K562 (cell line): ENCODE data around the gene LDB1. TPM values are rescaled to one million over a fixed set of nuclear protein-coding genes. Genes with fewer than 3 reads are reported as not detected.
A peak's percentile ranks its signal among the peaks of the same experiment; 100 is the strongest.

ENCODE experiments used
- ARID3A ChIP-seq: IDR thresholded peaks from 2 replicates; pipeline ENCODE4 v1.6.1; 2012; ENCODE audit warnings: low read depth, low read length, improper control_type of control experiment, borderline replicate concordance
- C11orf30 ChIP-seq: fragments of 450-650 bp; IDR thresholded peaks from 2 replicates; pipeline ENCODE4 v1.6.1; 2016; ENCODE audit warnings: low read depth, mild to moderate bottlenecking
- CSDE1 ChIP-seq, 2 experiments: fragments of 450-650 bp; IDR thresholded peaks; 2 replicates each; pipeline ENCODE4 v1.6.1; 2016; ENCODE audit warnings: mild to moderate bottlenecking in 1 of 2
- FOXP1 ChIP-seq: sonication (generic); formaldehyde crosslinking; IDR thresholded peaks from 2 replicates; pipeline ENCODE4 v1.8.0; 2022; ENCODE audit warnings: mild to moderate bottlenecking, missing genetic modification reagents
- GATAD2B ChIP-seq: fragments of 450-650 bp; IDR thresholded peaks from 2 replicates; pipeline ENCODE4 v1.6.1; 2017; ENCODE audit warnings: mild to moderate bottlenecking, borderline replicate concordance
- HDAC1 ChIP-seq, 2 experiments: fragments of 450-650 bp; IDR thresholded peaks; 2 replicates each; pipeline ENCODE4 v1.6.1; 2016 to 2017; ENCODE audit warnings: inconsistent platforms in 1 of 2, mild to moderate bottlenecking in 1 of 2, moderate library complexity in 1 of 2
- KLF6 ChIP-seq: fragments of 250-450 bp; sonication (Bioruptor Pico); IDR thresholded peaks from 2 replicates; pipeline ENCODE4 v1.4.0; 2020; ENCODE audit warnings: mild to moderate bottlenecking, moderate library complexity, borderline replicate concordance
- MXD1 ChIP-seq: fragments of 250-450 bp; sonication (Bioruptor Pico); IDR thresholded peaks from 2 replicates; pipeline ENCODE4 v1.8.0; 2021; ENCODE audit warnings: borderline replicate concordance, mild to moderate bottlenecking, moderate library complexity; ENCODE audit not compliant: poor library complexity, severe bottlenecking
- NFE2 ChIP-seq: IDR thresholded peaks from 2 replicates; pipeline ENCODE4 v1.6.1; 2014; ENCODE audit warnings: antibody characterized with exemption, low read depth
- NONO ChIP-seq, 2 experiments: fragments of 200-400 bp in 1 of 2; fragments of 450-650 bp in 1 of 2; formaldehyde crosslinking in 1 of 2; IDR thresholded peaks; 2 replicates each; pipeline ENCODE4 v1.6.1; 2017; ENCODE audit warnings: low read depth in 2 of 2, mild to moderate bottlenecking in 2 of 2, moderate library complexity in 2 of 2, low read length in 1 of 2
- PHTF2 ChIP-seq: fragments of 250-450 bp; sonication (Bioruptor Pico); IDR thresholded peaks from 2 replicates; pipeline ENCODE4 v1.5.0; 2021; ENCODE audit warnings: mild to moderate bottlenecking
- TARDBP ChIP-seq: fragments of 450-650 bp; IDR thresholded peaks from 2 replicates; pipeline ENCODE4 v1.6.1; 2016
- TEAD1 ChIP-seq, 2 experiments: fragments of 450-650 bp in 1 of 2; sonication (generic) in 1 of 2; formaldehyde crosslinking; IDR thresholded peaks; 2 replicates each; pipeline versions ENCODE4 v1.4.0 to v1.8.0; 2020 to 2022; ENCODE audit warnings: mild to moderate bottlenecking in 2 of 2, missing genetic modification reagents in 1 of 2
- ZBTB33 ChIP-seq: sonication (generic); formaldehyde crosslinking; IDR thresholded peaks from 2 replicates; pipeline ENCODE4 v1.8.1; 2023; ENCODE audit warnings: mild to moderate bottlenecking, missing genetic modification reagents
- ZFP91 ChIP-seq: sonication (generic); formaldehyde crosslinking; IDR thresholded peaks from 2 replicates; pipeline ENCODE4 v1.8.0; 2022; ENCODE audit warnings: mild to moderate bottlenecking, missing genetic modification reagents
- ZNF766 ChIP-seq: fragments of 200-800 bp; sonication (Bioruptor generic); conservative IDR thresholded peaks from 2 replicates; pipeline ENCODE4 v1.6.1; 2016; ENCODE audit warnings: missing genetic modification characterization, missing compliant biosample characterization
- polyA plus RNA-seq, 8 experiments: library from polyadenylated mRNA; depleted of rRNA in 4 of 8; stranded (reverse) in 5 of 8; unstranded in 3 of 8; fragments of >200 nt; fragmentation: Nextera tagmentation in 2 of 8; fragmentation: Illumina TruSeq in 1 of 8; extraction: Ambion mirVana in 2 of 8; extraction: Trizol in 1 of 8; gene quantifications; 2 replicates each; pipeline versions ENCODE4 v1.2.1 to v1.2.3, GENCODE V29; 2011 to 2014; ENCODE audit warnings: inconsistent platforms in 1 of 8, missing spikeins in 1 of 8
- total RNA-seq, 7 experiments: library from RNA; depleted of rRNA in 6 of 7; stranded (reverse); fragments of >200 nt in 6 of 7; fragmentation: Illumina TruSeq in 2 of 7; extraction: Trizol in 2 of 7; gene quantifications; 2 replicates each; pipeline versions ENCODE4 v1.2.1 to v1.2.3, GENCODE V29; 2011 to 2021; ENCODE audit warnings: low replicate concordance in 1 of 7

Gene LDB1
- total and polyA plus RNA-seq, 9 of the 15 experiments (the other 6 are each of a cell fraction or from before 2014, with no cell fraction given) = 1.9 to 137 (median 105) TPM

DNA sequence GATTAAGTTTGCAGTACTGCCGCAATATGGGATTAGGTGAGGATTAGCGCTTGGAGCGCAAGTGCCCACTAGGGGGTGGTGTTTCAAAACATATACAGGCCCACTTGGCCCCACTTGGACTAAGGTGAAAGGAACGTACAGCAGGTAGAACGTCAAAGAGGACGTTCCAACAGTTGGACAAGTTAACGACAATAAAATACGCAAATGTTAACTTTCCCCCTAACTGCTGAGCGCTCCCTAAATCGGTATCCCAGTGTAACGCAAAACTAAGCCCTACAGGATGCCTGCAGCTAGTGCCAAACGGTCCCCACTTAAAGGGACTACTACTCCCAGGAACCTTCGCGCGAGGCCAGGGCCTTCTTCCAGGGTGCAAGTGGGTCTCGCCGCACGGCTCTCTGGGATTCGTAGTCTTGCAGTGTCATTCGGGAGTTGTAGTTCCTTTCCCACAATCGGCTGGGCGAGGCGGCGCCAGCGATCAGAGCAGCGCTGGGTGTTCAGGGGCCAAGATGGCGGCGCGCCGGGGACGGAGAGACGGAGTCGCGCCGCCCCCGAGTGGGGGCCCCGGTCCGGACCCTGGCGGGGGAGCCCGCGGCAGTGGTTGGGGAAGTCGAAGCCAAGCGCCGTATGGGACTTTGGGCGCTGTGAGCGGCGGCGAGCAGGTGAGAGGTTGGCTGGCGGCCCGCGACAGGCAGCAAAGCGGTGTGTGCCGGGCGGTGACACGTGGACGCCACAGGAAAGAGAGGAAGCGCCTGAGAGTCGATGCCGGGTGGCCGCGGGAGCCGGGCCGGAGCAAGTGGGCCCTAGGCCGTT is 12.6 kb upstream of the LDB1 start, which contains the start of gene PPRC1 (continued):
- TF ChIP-seq ZFP91 (CRISPR knock-in tag) = no peak
- TF ChIP-seq PHTF2 = no peak
- peak in 1 of 2 experiments; percentile 40; a peak in 1 of 4 replicates for TF ChIP-seq TEAD1 (CRISPR knock-in tag; IDR thresholded peaks at IDR 0.05)
- TF ChIP-seq FOXP1 (CRISPR knock-in tag) = peak; percentile 70
- TF ChIP-seq ZBTB33 = peak; percentile 62
- TF ChIP-seq ARID3A = 0 out of 2 replicates have a peak, but pooled peaks have one; percentile 7
- no peak for TF ChIP-seq GATAD2B
- peak; percentile 29; the same call in 1 of the 2 replicates for TF ChIP-seq TARDBP
- peak; percentile 75 for TF ChIP-seq NFE2
- peak in 1 of 2 experiments; percentile 85; a peak in 3 of 4 replicates for TF ChIP-seq HDAC1 (IDR thresholded peaks at IDR 0.05)
- no peak; a peak in 1 of 4 replicates for TF ChIP-seq CSDE1 (IDR thresholded peaks at IDR 0.05)
- peak; percentile 93 for TF ChIP-seq ZNF766 (CRISPR knock-in tag)
- TF ChIP-seq NONO (IDR thresholded peaks at IDR 0.05; ENCODE audit: low read depth in 2 of 2, low read length in 1 of 2) = peak in 1 of 2 experiments; percentile 60; a peak in 1 of 4 replicates
- peak; percentile 26; the same call in 1 of the 2 replicates for TF ChIP-seq KLF6 (CRISPR knock-in tag)
- peak; percentile 69 for TF ChIP-seq C11orf30
- TF ChIP-seq MXD1 (CRISPR knock-in tag) = peak; percentile 88
